GM12878 (cell line): ENCODE measurements around the gene MRPL53. TPM values are rescaled to one million over a fixed set of nuclear protein-coding genes. Genes with fewer than 3 reads are reported as not detected.

Experiments
- ASH2L ChIP-seq: fragments of 300-600, 200-600 bp; sonication (generic); IDR thresholded peaks from 2 replicates; pipeline ENCODE4 v1.6.1; 2017; ENCODE audit warnings: low read depth, mild to moderate bottlenecking, borderline replicate concordance
- BCL11A ChIP-seq: IDR thresholded peaks from 2 replicates; pipeline ENCODE4 v1.6.1; 2011; ENCODE audit warnings: low read depth, low read length
- CBFB ChIP-seq: IDR thresholded peaks from 2 replicates; pipeline ENCODE4 v1.6.1; 2016; ENCODE audit warnings: antibody characterized with exemption, low read depth
- CBX3 ChIP-seq: fragments of 200-600 bp; sonication (generic); IDR thresholded peaks from 2 replicates; pipeline ENCODE4 v1.6.1; 2016; ENCODE audit warnings: low read depth, borderline replicate concordance
- GATAD2B ChIP-seq: fragments of 450-650 bp; conservative IDR thresholded peaks from 2 replicates; pipeline ENCODE4 v1.6.1; 2017; ENCODE audit warnings: low read depth, mild to moderate bottlenecking, moderate library complexity
- JUND ChIP-seq: IDR thresholded peaks from 2 replicates; pipeline ENCODE4 v1.6.1; 2012; ENCODE audit warnings: low read depth, mild to moderate bottlenecking, low read length, improper control_type of control experiment, moderate library complexity
- LARP7 ChIP-seq: fragments of 450-650 bp; IDR thresholded peaks from 2 replicates; pipeline ENCODE4 v1.6.1; 2017; ENCODE audit warnings: mild to moderate bottlenecking
- MTA2 ChIP-seq: fragments of 450-650 bp; IDR thresholded peaks from 2 replicates; pipeline ENCODE4 v1.6.1; 2016; ENCODE audit warnings: low read depth, mild to moderate bottlenecking, moderate library complexity
- NFYB ChIP-seq: IDR thresholded peaks from 2 replicates; pipeline ENCODE4 v1.6.1; 2011; ENCODE audit warnings: low read depth, mild to moderate bottlenecking, low read length, improper control_type of control experiment, moderate library complexity; ENCODE audit not compliant: insufficient read depth
- NR2C2 ChIP-seq: IDR thresholded peaks from 2 replicates; pipeline ENCODE4 v1.6.1; 2011; ENCODE audit warnings: borderline replicate concordance, low read depth; ENCODE audit not compliant: control insufficient read depth, insufficient read length
- PAX5 ChIP-seq: IDR thresholded peaks from 2 replicates; pipeline ENCODE4 v1.6.1; 2011; ENCODE audit warnings: low read depth, low read length, borderline replicate concordance
- RB1 ChIP-seq: fragments of 450-650 bp; formaldehyde crosslinking; IDR thresholded peaks from 2 replicates; pipeline ENCODE4 v1.6.1; 2017; ENCODE audit warnings: mild to moderate bottlenecking, borderline replicate concordance
- RCOR1 ChIP-seq: conservative IDR thresholded peaks from 2 replicates; pipeline ENCODE4 v1.6.1; 2012; ENCODE audit warnings: low read depth, low read length, improper control_type of control experiment
- RFX5 ChIP-seq: IDR thresholded peaks from 2 replicates; pipeline ENCODE4 v1.6.1; 2011; ENCODE audit warnings: low read depth, low read length, improper control_type of control experiment
- SMARCA5 ChIP-seq: fragments of 450-650 bp; IDR thresholded peaks from 2 replicates; pipeline ENCODE4 v1.6.1; 2017; ENCODE audit warnings: mild to moderate bottlenecking
- TCF12 ChIP-seq: IDR thresholded peaks from 2 replicates; pipeline ENCODE4 v1.6.1; 2011; ENCODE audit warnings: low read depth, mild to moderate bottlenecking, low read length
- TCF3 ChIP-seq: IDR thresholded peaks from 2 replicates; pipeline ENCODE4 v1.6.1; 2012; ENCODE audit warnings: low read depth, mild to moderate bottlenecking, low read length, borderline replicate concordance; ENCODE audit not compliant: insufficient read depth
- ZNF622 ChIP-seq: fragments of 450-650 bp; IDR thresholded peaks from 2 replicates; pipeline ENCODE4 v1.6.1; 2017; ENCODE audit warnings: mild to moderate bottlenecking, inconsistent platforms
- ZZZ3 ChIP-seq: IDR thresholded peaks from 2 replicates; pipeline ENCODE4 v1.6.1; 2011; ENCODE audit warnings: low read depth; ENCODE audit not compliant: control insufficient read depth, insufficient read length
- polyA plus RNA-seq, 11 experiments: library from polyadenylated mRNA; depleted of rRNA in 4 of 11; unstranded in 6 of 11; stranded (reverse) in 5 of 11; fragments of >200 nt; fragmentation: Nextera tagmentation in 4 of 11; fragmentation: Illumina TruSeq in 1 of 11; extraction: Ambion mirVana in 4 of 11; extraction: Trizol in 1 of 11; gene quantifications; 1 replicate in 1 of 11; 2 replicates in 10 of 11; pipeline versions ENCODE4 v1.2.1 to v1.2.3, GENCODE V29; 2011 to 2016; ENCODE audit warnings: inconsistent platforms in 2 of 11, missing spikeins in 2 of 11, low read depth in 1 of 11
- total RNA-seq, 4 experiments: library from RNA; depleted of rRNA in 3 of 4; stranded (reverse); fragments of >200 nt in 3 of 4; fragmentation: Illumina TruSeq in 1 of 4; extraction: Trizol in 1 of 4; gene quantifications; 2 replicates each; pipeline versions ENCODE4 v1.2.1 to v1.2.3, GENCODE V29; 2013 to 2021
- TF ChIP-seq, protein P1 (sequence below): fragments of 450-650 bp; IDR thresholded peaks from 2 replicates; pipeline ENCODE4 v1.6.1; 2014; ENCODE audit warnings: mild to moderate bottlenecking
- TF ChIP-seq, protein P2 (sequence below): fragments of 450-650 bp; formaldehyde crosslinking; IDR thresholded peaks from 2 replicates; pipeline ENCODE4 v1.5.0; 2022; ENCODE audit warnings: mild to moderate bottlenecking, missing genetic modification characterization
- TF ChIP-seq, protein P3 (sequence below): fragments of 450-650 bp; IDR thresholded peaks from 2 replicates; pipeline ENCODE4 v1.6.1; 2017; ENCODE audit warnings: borderline replicate concordance
- TF ChIP-seq, protein P4 (sequence below), 3 experiments: IDR thresholded peaks in 2 of 3; conservative IDR thresholded peaks in 1 of 3; 2 replicates each; pipeline ENCODE4 v1.5.1; 2011; ENCODE audit warnings: low read depth in 3 of 3, low read length in 3 of 3, mild to moderate bottlenecking in 3 of 3, control low read depth in 2 of 3, moderate library complexity in 2 of 3, inconsistent platforms in 1 of 3, mixed read lengths in 1 of 3; ENCODE audit not compliant: control insufficient read depth in 2 of 3, insufficient read depth in 1 of 3; ENCODE audit errors: extremely low read depth in 1 of 3

Gene MRPL53
- total and polyA plus RNA-seq, 10 of the 15 experiments (the other 5 are each of a cell fraction or from before 2014, with no cell fraction given): 15.1 to 167 (median 80.9) TPM

DNA sequence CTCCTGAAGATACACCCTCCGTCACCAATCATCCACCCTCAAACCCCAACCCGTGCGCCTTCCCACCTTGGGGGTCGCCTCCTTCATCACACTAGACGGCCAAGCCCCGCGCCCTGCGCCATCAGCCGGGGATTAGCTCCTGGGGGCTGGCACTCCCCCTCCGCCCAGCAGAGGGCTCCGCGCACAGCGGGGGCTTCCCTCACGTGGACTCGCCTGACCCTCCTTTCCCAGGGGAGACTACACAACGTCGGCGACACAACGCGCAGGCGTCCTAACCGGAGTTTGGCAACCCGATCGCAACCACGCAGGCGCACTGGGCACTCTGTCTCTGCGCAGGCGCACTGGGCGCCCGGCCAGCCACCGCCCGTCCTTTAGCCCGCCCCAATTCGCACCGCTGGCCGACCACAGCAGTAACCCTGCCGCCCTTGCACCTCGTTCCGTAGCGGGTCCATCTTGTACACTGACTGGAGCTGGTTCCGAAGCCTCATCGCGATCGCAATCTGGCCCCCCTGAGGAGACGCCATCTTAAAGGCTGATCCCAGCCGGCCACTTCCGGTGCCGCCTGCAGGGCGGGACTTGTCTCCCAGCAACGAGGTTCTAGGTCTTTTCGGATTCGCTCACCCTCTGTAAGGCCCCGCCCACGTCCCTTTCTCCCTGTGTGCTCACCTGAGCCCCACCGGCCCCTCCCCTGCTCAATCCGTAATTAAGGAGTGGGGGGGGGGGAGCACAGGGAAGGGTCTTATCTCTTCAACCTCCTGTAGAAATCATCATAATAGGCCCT, 34.9 kb upstream of the MRPL53 start, which contains the start of gene PCGF1 (continued):
- TF ChIP-seq TCF3 (no peak), RB1 (peak; percentile 81; the same call in 1 of the 2 replicates), TCF12 (peak; percentile 5; the same call in 1 of the 2 replicates), RCOR1 (0 out of 2 replicates have a peak, but pooled peaks have one; percentile 59), PAX5 (no peak), NR2C2 (no peak), ZNF622 (no peak), JUND (0 out of 2 replicates have a peak, but pooled peaks have one; percentile 9), BCL11A (no peak), ZZZ3 (no peak), CBFB (no peak), CBX3 (no peak), SMARCA5 (peak; percentile 84; the same call in 1 of the 2 replicates), ASH2L (peak; percentile 94; the same call in 1 of the 2 replicates), MTA2 (no peak), LARP7 (peak; percentile 80), RFX5 (no peak), NFYB (peak; percentile 55; the same call in 1 of the 2 replicates), GATAD2B (peak; percentile 54)
- TF ChIP-seq, protein P1, sequence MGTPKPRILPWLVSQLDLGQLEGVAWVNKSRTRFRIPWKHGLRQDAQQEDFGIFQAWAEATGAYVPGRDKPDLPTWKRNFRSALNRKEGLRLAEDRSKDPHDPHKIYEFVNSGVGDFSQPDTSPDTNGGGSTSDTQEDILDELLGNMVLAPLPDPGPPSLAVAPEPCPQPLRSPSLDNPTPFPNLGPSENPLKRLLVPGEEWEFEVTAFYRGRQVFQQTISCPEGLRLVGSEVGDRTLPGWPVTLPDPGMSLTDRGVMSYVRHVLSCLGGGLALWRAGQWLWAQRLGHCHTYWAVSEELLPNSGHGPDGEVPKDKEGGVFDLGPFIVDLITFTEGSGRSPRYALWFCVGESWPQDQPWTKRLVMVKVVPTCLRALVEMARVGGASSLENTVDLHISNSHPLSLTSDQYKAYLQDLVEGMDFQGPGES: peak; percentile 23; the same call in 1 of the 2 replicates
- TF ChIP-seq, protein P2, sequence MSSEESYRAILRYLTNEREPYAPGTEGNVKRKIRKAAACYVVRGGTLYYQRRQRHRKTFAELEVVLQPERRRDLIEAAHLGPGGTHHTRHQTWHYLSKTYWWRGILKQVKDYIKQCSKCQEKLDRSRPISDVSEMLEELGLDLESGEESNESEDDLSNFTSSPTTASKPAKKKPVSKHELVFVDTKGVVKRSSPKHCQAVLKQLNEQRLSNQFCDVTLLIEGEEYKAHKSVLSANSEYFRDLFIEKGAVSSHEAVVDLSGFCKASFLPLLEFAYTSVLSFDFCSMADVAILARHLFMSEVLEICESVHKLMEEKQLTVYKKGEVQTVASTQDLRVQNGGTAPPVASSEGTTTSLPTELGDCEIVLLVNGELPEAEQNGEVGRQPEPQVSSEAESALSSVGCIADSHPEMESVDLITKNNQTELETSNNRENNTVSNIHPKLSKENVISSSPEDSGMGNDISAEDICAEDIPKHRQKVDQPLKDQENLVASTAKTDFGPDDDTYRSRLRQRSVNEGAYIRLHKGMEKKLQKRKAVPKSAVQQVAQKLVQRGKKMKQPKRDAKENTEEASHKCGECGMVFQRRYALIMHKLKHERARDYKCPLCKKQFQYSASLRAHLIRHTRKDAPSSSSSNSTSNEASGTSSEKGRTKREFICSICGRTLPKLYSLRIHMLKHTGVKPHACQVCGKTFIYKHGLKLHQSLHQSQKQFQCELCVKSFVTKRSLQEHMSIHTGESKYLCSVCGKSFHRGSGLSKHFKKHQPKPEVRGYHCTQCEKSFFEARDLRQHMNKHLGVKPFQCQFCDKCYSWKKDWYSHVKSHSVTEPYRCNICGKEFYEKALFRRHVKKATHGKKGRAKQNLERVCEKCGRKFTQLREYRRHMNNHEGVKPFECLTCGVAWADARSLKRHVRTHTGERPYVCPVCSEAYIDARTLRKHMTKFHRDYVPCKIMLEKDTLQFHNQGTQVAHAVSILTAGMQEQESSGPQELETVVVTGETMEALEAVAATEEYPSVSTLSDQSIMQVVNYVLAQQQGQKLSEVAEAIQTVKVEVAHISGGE: no peak
- TF ChIP-seq, protein P3, sequence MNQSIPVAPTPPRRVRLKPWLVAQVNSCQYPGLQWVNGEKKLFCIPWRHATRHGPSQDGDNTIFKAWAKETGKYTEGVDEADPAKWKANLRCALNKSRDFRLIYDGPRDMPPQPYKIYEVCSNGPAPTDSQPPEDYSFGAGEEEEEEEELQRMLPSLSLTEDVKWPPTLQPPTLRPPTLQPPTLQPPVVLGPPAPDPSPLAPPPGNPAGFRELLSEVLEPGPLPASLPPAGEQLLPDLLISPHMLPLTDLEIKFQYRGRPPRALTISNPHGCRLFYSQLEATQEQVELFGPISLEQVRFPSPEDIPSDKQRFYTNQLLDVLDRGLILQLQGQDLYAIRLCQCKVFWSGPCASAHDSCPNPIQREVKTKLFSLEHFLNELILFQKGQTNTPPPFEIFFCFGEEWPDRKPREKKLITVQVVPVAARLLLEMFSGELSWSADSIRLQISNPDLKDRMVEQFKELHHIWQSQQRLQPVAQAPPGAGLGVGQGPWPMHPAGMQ: no peak
- TF ChIP-seq, protein P4, sequence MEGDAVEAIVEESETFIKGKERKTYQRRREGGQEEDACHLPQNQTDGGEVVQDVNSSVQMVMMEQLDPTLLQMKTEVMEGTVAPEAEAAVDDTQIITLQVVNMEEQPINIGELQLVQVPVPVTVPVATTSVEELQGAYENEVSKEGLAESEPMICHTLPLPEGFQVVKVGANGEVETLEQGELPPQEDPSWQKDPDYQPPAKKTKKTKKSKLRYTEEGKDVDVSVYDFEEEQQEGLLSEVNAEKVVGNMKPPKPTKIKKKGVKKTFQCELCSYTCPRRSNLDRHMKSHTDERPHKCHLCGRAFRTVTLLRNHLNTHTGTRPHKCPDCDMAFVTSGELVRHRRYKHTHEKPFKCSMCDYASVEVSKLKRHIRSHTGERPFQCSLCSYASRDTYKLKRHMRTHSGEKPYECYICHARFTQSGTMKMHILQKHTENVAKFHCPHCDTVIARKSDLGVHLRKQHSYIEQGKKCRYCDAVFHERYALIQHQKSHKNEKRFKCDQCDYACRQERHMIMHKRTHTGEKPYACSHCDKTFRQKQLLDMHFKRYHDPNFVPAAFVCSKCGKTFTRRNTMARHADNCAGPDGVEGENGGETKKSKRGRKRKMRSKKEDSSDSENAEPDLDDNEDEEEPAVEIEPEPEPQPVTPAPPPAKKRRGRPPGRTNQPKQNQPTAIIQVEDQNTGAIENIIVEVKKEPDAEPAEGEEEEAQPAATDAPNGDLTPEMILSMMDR (IDR thresholded peaks at IDR 0.05 in 2 of 3, conservative IDR thresholded peaks at IDR 0.05 in 1 of 3; ENCODE audit: control insufficient read depth in 2 of 3, extremely low read depth in 1 of 3, insufficient read depth in 1 of 3, low read depth in 3 of 3, low read length in 3 of 3): peak; percentile 64 to 75 (median 71)
